ENCODE data around the gene STAMBP.

- TF ChIP-seq POLR2A (IDR thresholded peaks at IDR 0.05) = no peak
- TF ChIP-seq, protein P1, sequence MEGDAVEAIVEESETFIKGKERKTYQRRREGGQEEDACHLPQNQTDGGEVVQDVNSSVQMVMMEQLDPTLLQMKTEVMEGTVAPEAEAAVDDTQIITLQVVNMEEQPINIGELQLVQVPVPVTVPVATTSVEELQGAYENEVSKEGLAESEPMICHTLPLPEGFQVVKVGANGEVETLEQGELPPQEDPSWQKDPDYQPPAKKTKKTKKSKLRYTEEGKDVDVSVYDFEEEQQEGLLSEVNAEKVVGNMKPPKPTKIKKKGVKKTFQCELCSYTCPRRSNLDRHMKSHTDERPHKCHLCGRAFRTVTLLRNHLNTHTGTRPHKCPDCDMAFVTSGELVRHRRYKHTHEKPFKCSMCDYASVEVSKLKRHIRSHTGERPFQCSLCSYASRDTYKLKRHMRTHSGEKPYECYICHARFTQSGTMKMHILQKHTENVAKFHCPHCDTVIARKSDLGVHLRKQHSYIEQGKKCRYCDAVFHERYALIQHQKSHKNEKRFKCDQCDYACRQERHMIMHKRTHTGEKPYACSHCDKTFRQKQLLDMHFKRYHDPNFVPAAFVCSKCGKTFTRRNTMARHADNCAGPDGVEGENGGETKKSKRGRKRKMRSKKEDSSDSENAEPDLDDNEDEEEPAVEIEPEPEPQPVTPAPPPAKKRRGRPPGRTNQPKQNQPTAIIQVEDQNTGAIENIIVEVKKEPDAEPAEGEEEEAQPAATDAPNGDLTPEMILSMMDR (IDR thresholded peaks at IDR 0.05) = no peak
Measured at GRCh38 chr2:73915437-73915993, 86.8 kb downstream of the STAMBP start.
